Measurements from ENCODE around the gene MUC12.

MUC12 gene

GRCh38 chr7:100965045-100965722 is 4.2 kb upstream of the MUC12 start:
- Histone ChIP-seq H3K4me3 (peak overlapping the region; percentile 67), H3K36me3 (ENCODE audit: insufficient read depth, low read length) (no peaks in the 10 kb centered on the region), H3K27ac (no peak overlapping the region), H3K9ac (ENCODE audit: insufficient read length) (no peak overlapping the region), H3K9me3 (ENCODE audit: low read depth, low read length) (no peaks in the 10 kb centered on the region)
- no peak for DNase-seq (ENCODE audit: low read depth, low spot score)
- TF ChIP-seq FOXP2 (optimal IDR thresholded peaks at IDR 0.05; ENCODE audit: control extremely low read depth, extremely low read length, insufficient read depth) (no peak), POLR2AphosphoS5 (IDR thresholded peaks at IDR 0.05; ENCODE audit: borderline replicate concordance, low read depth, low read length) (no peak), EZH2 (IDR thresholded peaks at IDR 0.05) (no peak)

- Histone ChIP-seq H3K36me3 (ENCODE audit: insufficient read depth, low read length) (no peaks in the 10 kb centered on the region), H3K9me3 (ENCODE audit: low read depth, low read length) (no peaks in the 10 kb centered on the region), H3K4me3 (peak overlapping the region; percentile 67), H3K9ac (ENCODE audit: insufficient read length) (no peak overlapping the region), H3K27ac (no peak overlapping the region)
- DNase-seq (ENCODE audit: low read depth, low spot score): no peak
- no peak for TF ChIP-seq FOXP2 (optimal IDR thresholded peaks at IDR 0.05; ENCODE audit: control extremely low read depth, extremely low read length, insufficient read depth)
These were observed 3.4 kb upstream of the MUC12 start for GRCh38 chr7:100965723-100966541.

GRCh38 chr7:100966542-100967291 is 2.6 kb upstream of the MUC12 start:
- H3K9ac ChIP-seq (ENCODE audit: insufficient read length): no peak overlapping the region
- TF ChIP-seq EZH2 (IDR thresholded peaks at IDR 0.05): no peak
- TF ChIP-seq FOXP2 (optimal IDR thresholded peaks at IDR 0.05; ENCODE audit: control extremely low read depth, extremely low read length, insufficient read depth): no peak
- TF ChIP-seq POLR2AphosphoS5 (IDR thresholded peaks at IDR 0.05; ENCODE audit: borderline replicate concordance, low read depth, low read length): no peak
- no peaks in the 10 kb centered on the region for H3K9me3 ChIP-seq (ENCODE audit: low read depth, low read length)
- H3K36me3 ChIP-seq (ENCODE audit: insufficient read depth, low read length): no peaks in the 10 kb centered on the region
- no peak overlapping the region for H3K27ac ChIP-seq
- peak overlapping the region; percentile 67 for H3K4me3 ChIP-seq
- no peak for DNase-seq (ENCODE audit: low read depth, low spot score)

- DNase-seq (ENCODE audit: low read depth, low spot score): no peak
- Histone ChIP-seq H3K9me3 (ENCODE audit: low read depth, low read length) (no peaks in the 10 kb centered on the region), H3K27ac (no peak overlapping the region), H3K9ac (ENCODE audit: insufficient read length) (no peak overlapping the region), H3K4me3 (no peak overlapping the region), H3K36me3 (ENCODE audit: insufficient read depth, low read length) (no peaks in the 10 kb centered on the region)
- TF ChIP-seq EZH2 (IDR thresholded peaks at IDR 0.05) (no peak), POLR2AphosphoS5 (IDR thresholded peaks at IDR 0.05; ENCODE audit: borderline replicate concordance, low read depth, low read length) (no peak), FOXP2 (optimal IDR thresholded peaks at IDR 0.05; ENCODE audit: control extremely low read depth, extremely low read length, insufficient read depth) (no peak)
These were observed 2.0 kb upstream of the MUC12 start for GRCh38 chr7:100967292-100967863.

GRCh38 chr7:100968031-100968430 is 1.3 kb upstream of the MUC12 start:
- Histone ChIP-seq H3K27ac (no peak overlapping the region), H3K4me3 (no peak overlapping the region), H3K9me3 (ENCODE audit: low read depth, low read length) (no peaks in the 10 kb centered on the region), H3K9ac (ENCODE audit: insufficient read length) (no peak overlapping the region), H3K36me3 (ENCODE audit: insufficient read depth, low read length) (no peaks in the 10 kb centered on the region)
- no peak for TF ChIP-seq POLR2AphosphoS5 (IDR thresholded peaks at IDR 0.05; ENCODE audit: borderline replicate concordance, low read depth, low read length)
- DNase-seq (ENCODE audit: low read depth, low spot score): no peak

DNA sequence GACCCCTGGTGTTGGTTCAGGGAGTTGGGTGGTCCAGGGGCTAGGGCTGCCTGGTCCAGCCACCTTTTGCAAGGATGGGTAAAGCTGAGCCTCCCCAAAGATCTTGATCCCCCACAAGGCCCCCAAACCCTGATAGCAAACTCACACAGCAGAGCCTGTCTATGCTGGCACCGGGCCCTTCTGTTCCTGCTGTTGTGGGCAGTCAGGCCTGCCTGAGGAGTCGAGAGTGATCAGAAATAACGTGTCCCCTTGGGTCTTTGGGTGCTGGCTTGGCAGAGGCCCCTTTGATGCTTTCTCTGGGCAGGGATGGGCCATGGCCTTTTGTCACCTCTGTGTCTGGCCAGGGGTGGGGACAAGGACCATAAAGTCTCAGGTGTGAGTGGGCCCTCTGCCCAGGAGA is 715 bp upstream of the MUC12 start:
- no peak overlapping the region for H3K4me3 ChIP-seq
- no peaks in the 10 kb centered on the region for H3K9me3 ChIP-seq (ENCODE audit: low read depth, low read length)
- no peaks in the 10 kb centered on the region for H3K36me3 ChIP-seq (ENCODE audit: insufficient read depth, low read length)
- no peak for DNase-seq (ENCODE audit: low read depth, low spot score)
- H3K9ac ChIP-seq (ENCODE audit: insufficient read length): no peak overlapping the region
- H3K27ac ChIP-seq: no peak overlapping the region
- TF ChIP-seq EZH2 (IDR thresholded peaks at IDR 0.05) (no peak), FOXP2 (optimal IDR thresholded peaks at IDR 0.05; ENCODE audit: control extremely low read depth, extremely low read length, insufficient read depth) (no peak), POLR2AphosphoS5 (IDR thresholded peaks at IDR 0.05; ENCODE audit: borderline replicate concordance, low read depth, low read length) (no peak)

DNA sequence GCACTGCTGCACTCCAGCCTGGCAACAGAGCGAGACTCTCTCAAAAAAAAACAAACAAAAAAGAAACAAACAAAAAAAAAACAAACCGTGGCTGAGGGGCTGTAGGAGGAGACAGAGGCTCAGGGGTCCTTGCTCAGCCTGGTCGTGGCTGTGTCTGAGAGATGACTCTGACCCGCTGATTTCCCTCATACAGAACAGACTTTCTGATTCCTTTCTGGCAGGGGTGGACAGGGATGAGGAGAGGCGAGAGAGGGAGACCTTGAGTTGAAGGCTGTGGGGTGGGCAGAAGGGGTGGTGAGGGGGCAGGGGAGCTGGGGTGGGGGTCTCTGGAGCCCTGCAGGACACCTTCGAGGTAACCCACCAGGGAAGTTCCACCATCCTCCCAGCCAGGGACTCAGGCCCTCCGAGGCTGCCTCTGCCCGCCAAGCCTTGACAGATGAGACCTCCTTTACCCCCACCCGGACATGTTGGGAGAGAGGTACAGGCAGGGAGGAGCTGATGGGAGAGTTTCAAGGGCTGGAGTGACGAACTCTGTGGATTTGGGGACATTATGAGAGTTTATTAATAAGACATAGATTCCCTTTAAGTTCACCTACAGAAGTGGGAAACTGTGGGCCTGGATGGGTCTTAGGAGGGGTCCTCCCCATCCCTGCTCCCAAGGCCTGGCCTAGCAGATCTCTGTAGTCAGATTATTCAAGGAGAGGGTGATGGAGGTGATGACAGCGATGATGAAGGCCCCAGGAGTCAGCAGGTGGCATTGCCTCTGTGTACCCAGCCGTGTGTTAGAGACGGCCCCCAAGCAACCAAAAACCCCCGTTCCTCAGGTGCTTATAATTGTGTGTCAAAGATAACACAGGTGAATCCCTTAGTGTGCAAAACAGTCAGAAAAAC is 2.0 kb downstream of the MUC12 start:
- Histone ChIP-seq H3K36me3 (ENCODE audit: insufficient read depth, low read length) (no peaks in the 10 kb centered on the region), H3K9me3 (ENCODE audit: low read depth, low read length) (no peaks in the 10 kb centered on the region), H3K9ac (ENCODE audit: insufficient read length) (no peak overlapping the region), H3K27ac (no peak overlapping the region), H3K4me3 (no peak overlapping the region)
- TF ChIP-seq FOXP2 (optimal IDR thresholded peaks at IDR 0.05; ENCODE audit: control extremely low read depth, extremely low read length, insufficient read depth): no peak
- no peak for TF ChIP-seq POLR2AphosphoS5 (IDR thresholded peaks at IDR 0.05; ENCODE audit: borderline replicate concordance, low read depth, low read length)
- TF ChIP-seq EZH2 (IDR thresholded peaks at IDR 0.05): no peak
- DNase-seq (ENCODE audit: low read depth, low spot score): no peak

Measured in SK-N-MC (cell line).